ENCODE results near the gene PDE4B. TPM values are rescaled to one million over a fixed set of nuclear protein-coding genes. Genes with fewer than 3 reads are reported as not detected.

The PDE4B gene
- total RNA-seq, 4 donors from 2014 or later = 0.08 to 6.7 (median 3.4) TPM

DNA sequence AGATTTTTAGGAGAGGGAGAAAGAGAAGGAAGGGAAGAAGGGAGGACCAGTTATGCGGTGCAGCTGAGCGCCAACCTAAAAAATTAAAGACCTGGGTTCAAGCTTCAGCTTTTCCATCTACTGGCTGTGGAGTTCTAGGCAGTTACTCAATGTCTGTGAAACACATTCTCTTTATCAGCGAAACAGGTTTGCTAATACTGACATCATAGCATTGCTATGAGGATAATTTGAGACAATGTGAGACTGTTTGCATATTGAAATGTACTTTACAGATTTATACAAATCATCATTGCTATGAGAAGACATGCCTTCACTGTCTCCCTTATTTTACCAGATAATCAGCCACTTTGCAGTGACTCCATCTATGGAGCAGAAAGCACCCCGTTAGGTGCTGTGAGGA is 518.4 kb downstream of the PDE4B start:
- intact Hi-C loops (cut with DNase I) = no loop called here
- 69 to 93% methylated on average over 4 of the region's 4 CpGs for WGBS, 2 donors

DNA sequence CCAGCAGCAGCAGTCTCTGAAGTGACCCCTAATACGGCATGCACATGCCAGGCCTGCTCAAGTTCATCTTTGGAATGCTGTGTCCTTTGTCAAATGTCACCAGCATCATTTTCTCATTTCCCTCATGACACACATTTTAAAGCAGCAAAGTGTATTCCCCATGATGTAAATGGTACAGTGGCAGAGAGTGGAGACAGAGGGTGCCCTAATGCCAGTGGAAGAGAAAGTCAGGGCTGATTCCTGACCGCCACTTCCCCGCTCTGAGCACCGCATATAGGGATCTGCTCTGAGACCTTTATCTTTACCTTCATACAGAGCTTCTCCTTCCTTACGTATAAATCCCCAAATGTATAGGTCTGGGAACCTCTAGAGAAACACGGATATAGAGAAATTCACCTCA is 518.9 kb downstream of the PDE4B start:
- intact Hi-C loops (cut with DNase I) = no loop called here
- no peak for DNase-seq
- peaks cover 0 to 11% (median 0%) of the 10 kb centered on the region in 3 donors for H3K4me1 ChIP-seq
- H3K36me3 ChIP-seq = no peaks in the 10 kb centered on the region
- 94 to 97% methylated on average over 6 of the region's 6 CpGs for WGBS, 2 donors
- no peaks in the 10 kb centered on the region for H3K27me3 ChIP-seq
- TF ChIP-seq, protein P1, sequence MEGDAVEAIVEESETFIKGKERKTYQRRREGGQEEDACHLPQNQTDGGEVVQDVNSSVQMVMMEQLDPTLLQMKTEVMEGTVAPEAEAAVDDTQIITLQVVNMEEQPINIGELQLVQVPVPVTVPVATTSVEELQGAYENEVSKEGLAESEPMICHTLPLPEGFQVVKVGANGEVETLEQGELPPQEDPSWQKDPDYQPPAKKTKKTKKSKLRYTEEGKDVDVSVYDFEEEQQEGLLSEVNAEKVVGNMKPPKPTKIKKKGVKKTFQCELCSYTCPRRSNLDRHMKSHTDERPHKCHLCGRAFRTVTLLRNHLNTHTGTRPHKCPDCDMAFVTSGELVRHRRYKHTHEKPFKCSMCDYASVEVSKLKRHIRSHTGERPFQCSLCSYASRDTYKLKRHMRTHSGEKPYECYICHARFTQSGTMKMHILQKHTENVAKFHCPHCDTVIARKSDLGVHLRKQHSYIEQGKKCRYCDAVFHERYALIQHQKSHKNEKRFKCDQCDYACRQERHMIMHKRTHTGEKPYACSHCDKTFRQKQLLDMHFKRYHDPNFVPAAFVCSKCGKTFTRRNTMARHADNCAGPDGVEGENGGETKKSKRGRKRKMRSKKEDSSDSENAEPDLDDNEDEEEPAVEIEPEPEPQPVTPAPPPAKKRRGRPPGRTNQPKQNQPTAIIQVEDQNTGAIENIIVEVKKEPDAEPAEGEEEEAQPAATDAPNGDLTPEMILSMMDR (IDR thresholded peaks at IDR 0.05) = no peak
- TF ChIP-seq POLR2A (IDR thresholded peaks at IDR 0.05) = no peak
- no peak overlapping the region for H3K4me3 ChIP-seq
- no peaks in the 10 kb centered on the region for H3K9me3 ChIP-seq
- H3K27ac ChIP-seq = no peak overlapping the region

More for the DNA sequence above, 518.4 kb downstream of the PDE4B start:
- no peak overlapping the region for H3K27ac ChIP-seq
- TF ChIP-seq, protein P1 (IDR thresholded peaks at IDR 0.05) = no peak
- TF ChIP-seq POLR2A (IDR thresholded peaks at IDR 0.05) = no peak
- no peaks in the 10 kb centered on the region for H3K36me3 ChIP-seq
- peaks cover 0 to 7% (median 0%) of the 10 kb centered on the region in 3 donors for H3K4me1 ChIP-seq
- no peak overlapping the region for H3K4me3 ChIP-seq
- H3K9me3 ChIP-seq = no peaks in the 10 kb centered on the region
- H3K27me3 ChIP-seq = no peaks in the 10 kb centered on the region
- DNase-seq = no peak

DNA sequence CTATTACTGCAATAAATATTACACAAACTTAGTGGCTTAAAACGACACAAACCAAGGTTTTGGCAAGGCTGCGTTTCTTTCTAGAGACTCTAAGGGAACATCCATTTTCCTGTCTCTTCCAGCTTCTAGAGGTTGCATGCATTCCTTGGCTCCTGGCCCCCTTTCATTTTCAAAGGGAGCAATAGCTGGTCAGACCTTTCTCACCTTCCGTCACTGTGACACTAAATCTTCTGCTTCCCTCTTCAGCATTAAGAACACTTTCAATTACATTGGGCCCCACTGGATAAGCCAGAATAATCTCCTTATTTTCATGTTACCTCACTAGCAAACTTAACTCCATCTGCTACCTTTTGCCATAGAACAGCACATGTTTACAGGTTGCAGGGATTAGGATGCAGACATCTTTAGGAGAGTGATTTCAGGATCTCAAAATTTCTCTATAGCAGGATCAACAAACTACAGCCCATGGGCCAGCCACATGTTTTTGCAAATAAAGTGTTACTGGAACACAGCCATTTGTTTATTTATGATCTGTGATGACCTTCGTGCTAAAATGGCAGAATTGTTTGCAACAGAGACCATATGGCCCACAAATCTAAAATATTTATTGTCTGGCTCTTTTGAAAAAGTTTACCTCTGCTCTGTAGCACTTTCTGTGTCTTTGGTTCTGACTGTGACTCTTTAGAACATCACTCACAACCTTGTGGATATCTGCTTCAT is 519.7 kb downstream of the PDE4B start:
- H3K27me3 ChIP-seq = no peaks in the 10 kb centered on the region
- DNase-seq = no peak
- no peaks in the 10 kb centered on the region for H3K36me3 ChIP-seq
- H3K4me1 ChIP-seq = peaks cover 0 to 11% (median 0%) of the 10 kb centered on the region in 3 donors
- TF ChIP-seq, protein P1 (IDR thresholded peaks at IDR 0.05) = no peak
- TF ChIP-seq POLR2A (IDR thresholded peaks at IDR 0.05) = no peak
- no peak overlapping the region for H3K27ac ChIP-seq
- intact Hi-C loops (cut with DNase I) = no loop called here
- 61 to 64% methylated on average over 4 of the region's 4 CpGs for WGBS, 2 donors
- H3K9me3 ChIP-seq = no peaks in the 10 kb centered on the region
- H3K4me3 ChIP-seq = no peak overlapping the region

DNA sequence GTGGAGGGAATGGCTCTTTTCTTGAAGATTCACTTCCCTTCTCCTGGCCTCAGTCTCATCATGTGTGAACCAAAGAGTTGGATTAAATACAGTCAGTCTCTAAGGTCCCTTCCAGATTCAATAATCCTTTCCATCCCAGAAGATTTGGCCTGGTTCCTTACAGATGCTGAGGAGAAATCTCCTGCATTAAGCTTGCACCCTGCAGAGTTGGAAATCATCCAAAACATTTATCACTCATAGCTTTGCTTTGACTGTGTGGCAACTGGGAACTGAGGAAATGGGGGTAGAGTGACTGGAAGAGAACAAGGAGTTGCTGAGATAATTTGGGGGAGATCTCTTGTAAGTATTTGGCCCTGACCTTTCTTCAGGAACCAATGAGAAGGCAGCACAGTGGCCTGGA is 520.7 kb downstream of the PDE4B start:
- no peaks in the 10 kb centered on the region for H3K9me3 ChIP-seq
- intact Hi-C loops (cut with DNase I) = no loop called here
- H3K27ac ChIP-seq = no peak overlapping the region
- no peak for DNase-seq
- peaks cover 0 to 11% (median 0%) of the 10 kb centered on the region in 3 donors for H3K4me1 ChIP-seq
- TF ChIP-seq, protein P1 (IDR thresholded peaks at IDR 0.05) = no peak
- H3K27me3 ChIP-seq = no peaks in the 10 kb centered on the region
- no peak overlapping the region for H3K4me3 ChIP-seq
- no peaks in the 10 kb centered on the region for H3K36me3 ChIP-seq

DNA sequence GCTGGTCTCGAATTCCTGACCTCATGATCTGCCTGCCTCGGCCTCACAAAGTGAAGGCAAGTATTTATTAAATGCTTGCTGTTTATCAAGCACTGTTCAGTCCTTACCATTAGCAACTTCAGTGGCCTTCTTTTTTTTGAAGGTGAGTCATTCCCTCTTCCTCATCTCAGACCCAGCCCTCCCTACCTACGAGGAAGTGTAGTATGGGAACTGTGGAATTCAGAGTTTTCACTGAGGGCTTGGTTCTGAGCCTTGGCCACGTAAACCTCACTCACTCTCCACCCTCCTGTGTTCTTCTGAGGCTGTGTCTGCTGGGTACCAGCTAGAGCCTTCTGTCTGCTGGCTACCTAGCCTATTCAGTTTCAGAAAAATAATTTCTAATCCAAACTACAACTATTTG is 523.0 kb downstream of the PDE4B start:
- Histone ChIP-seq H3K9me3 (no peaks in the 10 kb centered on the region), H3K4me3 (no peak overlapping the region), H3K36me3 (no peaks in the 10 kb centered on the region), H3K27ac (no peak overlapping the region), H3K4me1 (peaks cover 0 to 11% (median 0%) of the 10 kb centered on the region in 3 donors), H3K27me3 (no peaks in the 10 kb centered on the region)
- intact Hi-C loops (cut with DNase I) = no loop called here
- no peak for DNase-seq
- WGBS, 2 donors = 51 to 70% methylated on average over 4 of the region's 4 CpGs
- no peak for TF ChIP-seq POLR2A (IDR thresholded peaks at IDR 0.05)
- TF ChIP-seq, protein P1 (IDR thresholded peaks at IDR 0.05) = no peak

All from esophagus squamous epithelium (tissue), 5 donors.